Astrocyte (in vitro differentiated cells and primary cell): ENCODE results near the gene OR2D3.

ENCODE experiments used
- CTCF ChIP-seq: IDR thresholded peaks from 2 replicates; pipeline ENCODE4 v1.5.1; 2011; ENCODE audit warnings: low read depth, mild to moderate bottlenecking, inconsistent platforms, low read length, moderate library complexity; ENCODE audit not compliant: insufficient read depth
- EZH2 ChIP-seq: IDR thresholded peaks from 2 replicates; pipeline ENCODE4 v1.6.1; 2012; ENCODE audit warnings: mild to moderate bottlenecking, low read length, inconsistent platforms; ENCODE audit not compliant: insufficient read depth

DNA sequence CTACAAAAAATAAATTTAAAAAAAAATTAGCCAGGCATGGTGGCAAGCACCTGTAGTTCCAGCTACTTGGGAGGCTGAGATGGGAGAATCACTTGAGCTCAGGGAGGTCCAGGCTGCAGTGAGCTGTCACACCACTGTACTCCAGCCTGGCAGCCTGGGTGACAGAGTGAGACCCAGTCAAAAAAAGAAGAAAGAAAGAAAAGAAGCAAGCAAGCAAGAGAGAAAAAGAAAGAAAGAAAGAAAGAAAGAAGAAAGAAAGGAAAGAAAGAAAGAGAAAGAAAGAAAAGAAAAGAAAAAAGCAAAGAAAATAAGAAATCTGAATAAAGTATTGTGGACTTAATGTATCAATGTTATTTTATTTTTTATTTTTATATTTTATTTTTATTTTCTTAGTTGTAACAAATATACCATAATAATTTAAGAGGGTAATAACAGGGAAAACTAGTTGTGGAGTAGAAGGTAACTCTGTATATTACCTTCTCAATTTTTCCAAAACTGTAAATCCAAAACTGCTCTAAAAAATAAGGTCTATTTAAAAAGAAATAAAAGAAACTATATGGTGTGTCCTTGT, 4.3 kb downstream of the OR2D3 start:
- TF ChIP-seq CTCF (no peak), EZH2 (no peak)
